CMK (cell line): ENCODE results near the gene CALU.

ENCODE experiments used
- DNase-seq: peaks from one replicate; pipeline ENCODE4 v3.0.0-alpha.2; 2010; ENCODE audit warnings: low read depth

Gene CALU

DNA sequence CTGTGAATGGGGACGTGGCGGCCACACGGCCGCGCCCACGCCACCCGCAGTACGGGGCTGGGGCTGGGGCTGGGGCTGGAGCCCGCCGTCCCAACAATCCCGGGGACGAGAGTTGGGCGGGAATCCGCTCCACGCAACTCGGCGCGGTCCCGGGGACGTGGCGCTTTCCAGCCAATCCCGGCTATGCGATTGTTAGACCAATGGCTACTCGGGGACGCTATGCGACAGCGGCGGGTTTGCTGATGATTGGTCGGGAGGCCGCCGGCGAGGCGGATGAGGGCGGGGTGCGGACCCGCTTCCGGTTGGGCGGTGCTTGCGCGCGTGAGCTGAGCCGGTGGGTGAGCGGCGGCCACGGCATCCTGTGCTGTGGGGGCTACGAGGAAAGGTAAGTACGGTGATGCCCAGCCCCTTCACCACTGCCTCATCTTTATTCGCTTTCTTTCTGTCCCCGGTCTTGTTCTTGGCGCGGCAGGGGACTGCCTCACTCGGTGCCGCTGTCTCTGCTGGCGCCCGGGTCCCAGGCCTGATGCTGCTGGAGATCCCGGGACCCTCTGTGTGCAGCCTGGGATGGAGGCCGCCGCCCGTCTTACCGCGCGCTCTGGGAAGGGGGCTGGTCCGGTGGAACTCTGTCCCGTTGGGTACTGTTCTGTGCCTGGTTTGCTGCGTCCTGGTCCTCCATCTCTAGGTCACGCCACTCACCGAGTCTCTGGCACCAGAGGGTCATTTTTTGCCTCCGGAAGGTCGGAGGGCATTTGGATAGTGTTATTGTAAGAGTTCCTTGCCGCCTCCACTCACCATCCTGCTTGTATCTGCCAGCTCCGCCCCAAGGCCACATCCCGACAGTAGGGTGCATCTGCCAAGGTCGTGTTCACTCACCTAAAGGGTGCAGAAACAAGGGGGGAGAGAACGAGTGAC is at the start of gene CALU:
Gene CALU (plus strand): TSS at position 312 of the 915 bp plus-strand sequence. CDS start 9,225 bp downstream, outside the sequence.
- peak; percentile 81 for DNase-seq

DNA sequence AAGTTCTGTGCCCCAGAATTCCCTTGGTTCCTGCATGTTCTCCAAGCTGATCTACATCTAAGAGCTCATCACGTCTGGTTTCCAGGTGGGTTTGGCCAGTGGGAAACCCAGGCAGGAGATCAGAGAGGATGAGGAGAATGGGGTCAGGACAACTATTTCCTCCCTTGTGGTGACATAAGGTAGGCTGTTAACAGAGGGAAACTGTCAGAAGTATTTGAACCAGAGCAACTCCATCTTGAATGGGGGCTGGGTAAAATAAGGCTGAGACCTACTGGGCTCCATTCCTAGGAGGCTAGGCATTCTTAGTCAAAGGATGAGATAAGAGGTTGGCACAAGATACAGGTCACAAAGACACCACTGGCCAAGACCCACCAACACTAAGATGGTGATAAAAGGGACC is 47.9 kb upstream of the CALU start:
- DNase-seq = no peak

GRCh38 chr7:128692623-128693270 is 46.4 kb upstream of the CALU start:
- DNase-seq = no peak

GRCh38 chr7:128693373-128694015 is 45.7 kb upstream of the CALU start:
- no peak for DNase-seq

DNA sequence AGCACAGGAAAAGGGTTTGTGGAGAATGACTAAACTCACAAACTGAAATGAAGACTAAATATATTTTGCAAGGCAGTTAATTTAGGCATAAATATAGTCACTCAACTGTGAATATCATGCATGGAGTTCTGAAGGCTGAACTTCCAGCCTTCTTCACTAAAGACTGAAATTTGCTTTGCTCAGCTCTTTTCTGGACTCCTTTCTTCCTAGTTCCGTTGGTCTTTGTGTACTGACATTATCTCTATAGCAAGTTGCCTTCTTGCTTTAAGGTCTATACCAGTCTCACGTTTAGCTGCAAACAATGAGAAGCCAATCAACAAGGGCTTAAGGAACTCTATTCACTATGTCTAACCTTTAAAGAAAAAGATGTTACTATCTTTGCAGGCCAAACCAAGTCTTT is 44.4 kb upstream of the CALU start:
- no peak for DNase-seq

DNA sequence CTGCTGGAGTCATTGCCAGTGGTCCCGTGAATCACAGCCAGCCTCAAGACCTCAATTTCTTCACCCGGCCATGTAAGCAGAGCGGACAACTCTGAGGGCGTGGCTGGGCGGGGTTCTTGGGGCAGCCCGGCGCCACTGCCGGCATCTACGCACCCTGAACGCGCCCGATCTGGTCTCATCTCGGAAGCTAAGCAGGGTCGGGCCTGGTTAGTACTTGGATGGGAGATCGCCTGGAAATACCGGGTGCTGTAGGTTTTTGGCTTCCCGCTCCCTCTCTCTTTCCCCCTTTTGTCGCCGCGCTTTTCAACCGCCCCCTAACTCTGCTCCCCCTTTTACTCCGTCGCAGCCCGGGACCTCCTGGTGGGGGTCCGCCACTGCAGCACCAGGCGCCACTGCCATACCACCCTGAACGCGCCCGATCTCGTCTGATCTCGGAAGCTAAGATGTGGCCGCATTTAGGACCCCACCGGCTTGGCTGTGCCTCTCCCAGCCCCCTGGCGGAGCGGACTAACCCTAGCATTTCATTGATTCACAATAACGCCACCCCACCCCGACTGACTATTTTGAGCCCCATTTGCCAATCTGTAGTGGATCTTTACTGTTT is 41.8 kb upstream of the CALU start:
- peak; percentile 24 for DNase-seq

DNA sequence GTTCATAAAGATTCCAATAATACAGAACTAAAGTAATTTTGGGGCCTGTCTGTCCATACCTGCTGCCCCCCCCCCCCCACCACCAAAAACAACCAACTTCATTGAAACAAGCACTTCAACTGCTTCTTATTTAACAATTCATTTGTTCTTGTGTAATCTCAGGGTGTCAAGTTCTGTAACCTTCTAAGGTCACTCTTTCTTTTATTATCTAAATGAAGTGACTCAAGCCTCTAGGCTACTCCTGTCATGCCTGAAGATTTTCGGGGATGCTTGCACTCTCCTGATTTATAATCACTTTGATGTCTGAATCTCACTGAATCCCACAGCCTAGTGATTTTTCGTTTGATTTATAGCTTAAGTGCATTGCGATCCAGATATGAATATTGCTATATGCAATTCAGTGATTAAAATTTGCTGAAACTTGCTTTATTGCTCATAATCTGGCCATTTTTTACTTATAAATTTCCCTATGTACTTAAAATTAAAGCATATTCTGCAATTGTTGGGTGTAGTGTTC is 39.9 kb upstream of the CALU start:
- no peak for DNase-seq

DNA sequence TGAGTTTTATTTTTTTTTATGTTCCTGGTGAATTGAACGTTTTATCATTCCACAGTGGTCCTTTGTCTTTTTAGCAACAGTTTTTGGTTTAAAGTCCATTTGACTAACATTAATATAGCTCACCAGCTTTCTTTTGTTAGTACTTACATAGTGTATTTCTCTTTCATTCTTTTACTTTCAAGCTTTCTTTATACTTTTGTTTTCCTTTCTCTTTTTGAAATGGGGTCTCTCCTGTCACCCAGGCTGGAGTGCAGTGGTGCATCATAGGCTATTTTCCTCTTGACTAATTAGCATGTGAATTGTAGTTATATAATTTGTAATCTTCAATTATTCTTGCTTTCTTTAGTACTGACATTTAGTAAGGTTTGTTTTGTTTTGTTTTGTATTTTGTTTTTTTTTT is 39.3 kb upstream of the CALU start:
- no peak for DNase-seq

DNA sequence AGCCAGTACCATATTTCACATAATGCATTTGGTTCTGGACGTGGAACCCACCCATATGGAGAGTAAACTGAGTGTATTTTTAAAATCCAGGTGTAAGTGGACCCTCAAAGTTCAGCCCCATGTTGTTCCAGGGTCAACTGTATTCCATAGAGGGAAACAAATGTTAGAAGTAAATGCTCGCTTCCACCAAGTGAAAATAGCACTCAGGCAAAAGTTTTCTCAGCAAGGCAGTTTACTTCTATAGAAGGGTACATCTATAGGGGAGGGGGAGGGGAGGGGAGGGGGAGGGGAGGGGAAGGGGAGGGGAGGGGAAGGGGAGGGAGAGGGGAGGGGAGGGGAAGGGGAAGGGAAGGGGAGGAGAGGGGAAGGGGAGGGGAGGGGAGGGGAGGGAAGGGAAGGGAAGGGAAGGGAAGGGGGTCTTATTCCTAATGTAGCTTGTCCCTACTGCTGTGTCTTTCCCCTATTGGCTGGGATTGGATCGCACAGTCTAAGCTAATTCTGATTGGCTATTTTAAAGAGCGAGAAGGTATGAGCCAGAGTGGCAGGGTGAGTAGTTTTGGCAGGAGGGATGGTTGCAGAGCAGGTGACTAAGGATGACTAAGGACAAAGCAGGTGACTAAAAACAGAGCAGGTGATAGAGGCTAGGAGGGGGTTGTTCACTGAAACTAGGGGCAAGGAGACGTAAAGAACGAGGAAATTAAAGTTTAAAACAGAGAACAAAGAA is 37.9 kb upstream of the CALU start:
- DNase-seq = no peak

DNA sequence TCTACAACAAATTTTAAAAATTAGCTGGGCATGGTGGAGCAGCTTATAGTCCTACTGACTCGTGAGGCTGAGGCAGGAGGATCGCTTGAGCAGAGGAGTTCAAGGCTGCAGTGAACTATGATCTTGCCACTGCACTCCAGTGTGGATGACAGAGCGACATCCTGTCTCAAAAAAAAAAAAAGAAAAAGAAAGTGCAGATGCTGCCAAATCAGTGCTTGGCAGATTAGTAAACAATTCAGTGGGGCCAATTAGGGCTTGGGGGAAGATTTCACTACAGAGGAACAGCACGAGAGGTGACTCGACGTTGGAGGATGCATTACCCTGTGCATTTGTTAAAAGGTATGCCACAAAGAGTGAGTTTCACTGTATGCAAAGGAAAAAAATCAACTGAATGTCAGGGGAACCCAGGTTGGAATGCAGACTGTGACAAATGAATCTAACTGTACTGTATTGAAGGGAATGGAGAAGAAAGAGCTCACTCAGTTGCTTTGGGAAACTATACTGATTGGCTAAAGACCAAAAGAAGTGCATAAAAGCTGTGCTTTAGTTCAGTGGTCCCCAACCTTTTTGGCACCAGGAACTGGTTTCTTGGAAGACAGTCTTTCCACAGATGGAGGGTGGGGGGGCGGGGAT is 35.4 kb upstream of the CALU start:
- no peak for DNase-seq

GRCh38 chr7:128705891-128706333 is 33.2 kb upstream of the CALU start:
- no peak for DNase-seq

DNA sequence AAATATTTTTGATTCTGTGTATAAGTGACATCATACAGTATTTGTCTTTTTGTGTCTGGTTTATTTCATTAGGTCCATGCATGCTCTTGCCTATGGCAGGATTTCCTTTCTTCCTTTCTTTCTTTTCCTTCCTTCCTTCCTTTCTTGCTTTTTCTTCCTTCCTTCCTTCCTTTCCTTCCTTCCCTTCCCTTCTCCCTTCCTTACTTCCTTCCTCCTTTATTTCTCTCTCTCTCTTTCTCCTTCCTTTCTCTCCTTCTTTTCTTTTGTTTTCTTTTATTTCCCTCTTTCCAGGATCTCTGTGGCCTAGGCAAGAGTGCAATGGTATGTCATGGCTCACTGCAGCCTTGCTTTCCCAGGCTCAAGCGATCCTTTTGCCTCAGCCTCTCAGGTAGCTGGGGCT is 31.4 kb upstream of the CALU start:
- DNase-seq = no peak

- DNase-seq = no peak
Observed at GRCh38 chr7:128708235-128708634, 30.9 kb upstream of the CALU start.

GRCh38 chr7:128708824-128709223 is 30.3 kb upstream of the CALU start:
- no peak for DNase-seq

- no peak for DNase-seq
Observed at GRCh38 chr7:128710481-128710880, 28.7 kb upstream of the CALU start.

DNA sequence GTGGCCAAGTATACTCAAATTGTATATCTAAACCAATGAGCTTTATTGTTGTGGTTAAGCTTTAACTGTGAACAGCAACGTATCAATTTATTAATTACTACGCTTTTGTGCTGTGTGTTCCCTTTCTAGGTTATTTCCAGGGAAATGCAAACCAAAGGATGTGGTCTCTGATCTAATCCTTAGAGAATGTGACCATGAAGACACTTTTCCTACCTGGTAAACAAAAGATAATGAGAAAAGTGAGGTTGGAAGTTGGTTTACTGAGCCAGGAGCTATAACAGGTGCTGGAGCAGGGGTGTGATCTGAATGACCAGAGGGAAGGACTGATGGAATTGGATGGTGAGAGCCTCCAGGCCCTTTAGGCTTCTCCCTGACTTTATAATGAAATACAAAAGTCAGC is 25.4 kb upstream of the CALU start:
- DNase-seq = no peak

- no peak for DNase-seq
Observed at GRCh38 chr7:128714701-128715495, 24.3 kb upstream of the CALU start.

- DNase-seq = no peak
Observed at GRCh38 chr7:128718967-128719642, 20.1 kb upstream of the CALU start.

GRCh38 chr7:128721376-128721775 is 17.8 kb upstream of the CALU start:
- no peak for DNase-seq

GRCh38 chr7:128724743-128725142 is 14.4 kb upstream of the CALU start:
- DNase-seq = no peak
